RWPE2 (cell line): ENCODE measurements around the gene THSD4.

Source experiments
- ATAC-seq: fragments of 200-7000 bp; cut with Tn5 transposase; 3 replicates; pipeline ENCODE4 v1.9.1; 2021; ENCODE audit warnings: low read depth
- DNase-seq: peaks from one replicate; pipeline ENCODE4 v3.0.0-alpha.2; 2020; ENCODE audit warnings: low spot score
- H3K27ac ChIP-seq: fragments of 450-650 bp; 2 replicates; pipeline ENCODE4 v1.5.1; 2017; ENCODE audit warnings: mild to moderate bottlenecking; ENCODE audit not compliant: poor library complexity, severe bottlenecking
- H3K27me3 ChIP-seq: fragments of 250-450 bp; sonication (Bioruptor Pico); 2 replicates; pipeline ENCODE4 v1.5.1; 2021; ENCODE audit warnings: mild to moderate bottlenecking, moderate library complexity; ENCODE audit not compliant: insufficient read depth, poor library complexity, severe bottlenecking
- H3K36me3 ChIP-seq: fragments of 250-450 bp; sonication (Bioruptor Pico); 2 replicates; pipeline ENCODE4 v1.5.1; 2020; ENCODE audit warnings: low read depth, mild to moderate bottlenecking, moderate library complexity
- H3K4me1 ChIP-seq: fragments of 250-450 bp; sonication (Bioruptor Pico); 2 replicates; pipeline ENCODE4 v1.5.1; 2021; ENCODE audit warnings: mild to moderate bottlenecking, moderate library complexity; ENCODE audit not compliant: insufficient read depth, poor library complexity, severe bottlenecking
- H3K4me3 ChIP-seq: fragments of 250-450 bp; sonication (Bioruptor Pico); 2 replicates; pipeline ENCODE4 v1.5.1; 2021; ENCODE audit warnings: mild to moderate bottlenecking, moderate library complexity; ENCODE audit not compliant: severe bottlenecking
- H3K9me3 ChIP-seq: fragments of 250-450 bp; sonication (Bioruptor Pico); 2 replicates; pipeline ENCODE4 v1.5.1; 2021; ENCODE audit warnings: mild to moderate bottlenecking, moderate library complexity; ENCODE audit not compliant: severe bottlenecking
- TF ChIP-seq, protein P1 (sequence below): fragments of 450-650 bp; IDR thresholded peaks from one replicate; pipeline ENCODE4 v1.5.1; 2017; ENCODE audit warnings: mild to moderate bottlenecking, moderate library complexity; ENCODE audit not compliant: poor library complexity, severe bottlenecking

Gene THSD4

DNA sequence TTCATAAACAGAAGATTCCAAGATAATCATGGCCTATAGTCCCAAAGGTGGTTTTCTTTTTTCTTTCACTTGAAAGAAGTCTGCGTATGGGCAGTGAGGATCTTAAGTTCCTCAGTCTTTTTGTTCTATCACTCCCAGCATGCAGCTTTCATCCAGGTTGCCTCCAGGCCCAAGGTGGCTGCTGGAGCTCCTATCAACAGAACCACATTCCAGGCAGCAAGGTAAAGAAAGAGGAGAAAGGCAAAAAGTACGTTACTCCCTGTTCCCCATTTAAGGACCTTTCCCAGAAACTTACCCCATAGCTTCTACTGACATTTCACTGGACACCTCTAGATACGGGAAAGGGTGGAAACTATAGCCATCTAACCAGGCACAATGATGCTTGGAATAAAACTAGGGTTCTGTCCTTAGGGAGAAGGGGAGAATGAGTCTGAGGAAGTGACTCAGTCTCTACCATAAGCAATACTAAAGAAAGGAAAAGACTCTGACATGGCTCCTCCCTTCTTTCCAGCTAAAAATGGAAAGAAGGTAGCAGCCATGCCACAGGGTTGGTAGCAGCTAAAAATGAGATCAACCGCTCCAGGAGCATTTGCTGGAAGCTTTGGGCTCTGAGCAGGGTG, 381.2 kb downstream of the THSD4 start:
- peak; percentile 84 for ATAC-seq
- Histone ChIP-seq H3K36me3 (0 out of 2 replicates have a peak, but pooled peaks cover 3% of the 10 kb centered on the region), H3K4me1 (peaks cover 20% of the 10 kb centered on the region), H3K27me3 (no peaks in the 10 kb centered on the region), H3K9me3 (peaks cover 7% of the 10 kb centered on the region), H3K4me3 (no peak overlapping the region), H3K27ac (peak overlapping the region; percentile 39)
- DNase-seq = no peak
- TF ChIP-seq, protein P1, sequence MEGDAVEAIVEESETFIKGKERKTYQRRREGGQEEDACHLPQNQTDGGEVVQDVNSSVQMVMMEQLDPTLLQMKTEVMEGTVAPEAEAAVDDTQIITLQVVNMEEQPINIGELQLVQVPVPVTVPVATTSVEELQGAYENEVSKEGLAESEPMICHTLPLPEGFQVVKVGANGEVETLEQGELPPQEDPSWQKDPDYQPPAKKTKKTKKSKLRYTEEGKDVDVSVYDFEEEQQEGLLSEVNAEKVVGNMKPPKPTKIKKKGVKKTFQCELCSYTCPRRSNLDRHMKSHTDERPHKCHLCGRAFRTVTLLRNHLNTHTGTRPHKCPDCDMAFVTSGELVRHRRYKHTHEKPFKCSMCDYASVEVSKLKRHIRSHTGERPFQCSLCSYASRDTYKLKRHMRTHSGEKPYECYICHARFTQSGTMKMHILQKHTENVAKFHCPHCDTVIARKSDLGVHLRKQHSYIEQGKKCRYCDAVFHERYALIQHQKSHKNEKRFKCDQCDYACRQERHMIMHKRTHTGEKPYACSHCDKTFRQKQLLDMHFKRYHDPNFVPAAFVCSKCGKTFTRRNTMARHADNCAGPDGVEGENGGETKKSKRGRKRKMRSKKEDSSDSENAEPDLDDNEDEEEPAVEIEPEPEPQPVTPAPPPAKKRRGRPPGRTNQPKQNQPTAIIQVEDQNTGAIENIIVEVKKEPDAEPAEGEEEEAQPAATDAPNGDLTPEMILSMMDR = no peak

DNA sequence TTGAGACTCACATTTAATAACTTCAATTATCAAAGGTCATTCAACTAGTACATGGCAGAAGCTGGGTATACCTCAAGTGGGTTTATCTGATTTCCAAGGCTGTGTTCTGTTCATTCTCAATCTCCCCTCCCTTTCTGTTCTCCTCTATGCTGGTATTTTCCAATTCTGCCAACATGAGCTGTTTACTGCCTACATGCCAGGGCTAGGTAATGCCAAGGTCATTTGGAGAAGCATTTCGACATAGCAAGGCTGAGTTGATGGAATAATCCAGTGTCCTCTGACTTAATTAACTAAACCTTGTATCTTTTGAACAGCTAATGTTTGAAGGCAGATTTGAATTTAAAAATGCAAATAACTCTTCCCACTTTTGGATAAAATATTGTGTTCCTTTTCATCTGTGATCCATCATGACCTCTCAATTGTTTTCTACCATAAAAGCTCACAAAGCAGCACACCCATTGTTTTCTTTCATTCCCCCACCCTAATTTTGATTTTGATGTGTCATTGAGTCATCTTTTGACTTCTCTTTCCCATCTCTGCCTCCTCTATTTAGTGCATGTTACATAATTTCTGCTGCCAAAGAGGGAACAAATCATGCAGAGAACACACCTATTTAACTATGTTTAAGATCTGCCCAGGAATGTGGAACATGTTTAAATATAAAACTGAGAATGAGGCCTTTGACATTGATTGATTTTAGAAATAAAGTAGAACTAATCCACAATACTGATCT, 386.2 kb downstream of the THSD4 start:
- H3K4me1 ChIP-seq = peaks cover 18% of the 10 kb centered on the region
- no peaks in the 10 kb centered on the region for H3K27me3 ChIP-seq
- peak overlapping the region; percentile 23 for H3K27ac ChIP-seq
- H3K9me3 ChIP-seq = peaks cover 7% of the 10 kb centered on the region
- TF ChIP-seq, protein P1 = no peak
- ATAC-seq = no peak
- H3K36me3 ChIP-seq = 0 out of 2 replicates have a peak, but pooled peaks cover 3% of the 10 kb centered on the region
- H3K4me3 ChIP-seq = no peak overlapping the region
- no peak for DNase-seq

DNA sequence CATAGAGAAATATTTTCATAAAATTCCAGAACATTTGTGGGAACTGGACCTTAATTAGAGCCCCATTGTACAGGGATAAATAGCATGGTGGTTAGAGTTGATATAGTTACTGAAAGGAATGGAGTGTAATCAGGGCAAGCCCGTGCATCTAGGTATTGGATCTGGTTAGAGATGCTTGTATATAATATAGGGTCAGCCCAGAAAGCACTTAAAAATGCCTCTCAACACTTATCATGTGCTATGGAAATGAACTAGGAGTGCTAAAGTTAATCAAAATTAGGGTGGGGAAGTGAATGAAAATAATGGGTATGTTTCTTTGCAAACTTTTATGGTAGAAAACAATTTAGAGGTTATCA, 386.8 kb downstream of the THSD4 start:
- H3K36me3 ChIP-seq = 0 out of 2 replicates have a peak, but pooled peaks cover 3% of the 10 kb centered on the region
- H3K4me1 ChIP-seq = peaks cover 16% of the 10 kb centered on the region
- H3K4me3 ChIP-seq = no peak overlapping the region
- no peak for ATAC-seq
- DNase-seq = no peak
- TF ChIP-seq, protein P1 = no peak
- H3K27ac ChIP-seq = peak overlapping the region; percentile 23
- no peaks in the 10 kb centered on the region for H3K27me3 ChIP-seq
- peaks cover 7% of the 10 kb centered on the region for H3K9me3 ChIP-seq

DNA sequence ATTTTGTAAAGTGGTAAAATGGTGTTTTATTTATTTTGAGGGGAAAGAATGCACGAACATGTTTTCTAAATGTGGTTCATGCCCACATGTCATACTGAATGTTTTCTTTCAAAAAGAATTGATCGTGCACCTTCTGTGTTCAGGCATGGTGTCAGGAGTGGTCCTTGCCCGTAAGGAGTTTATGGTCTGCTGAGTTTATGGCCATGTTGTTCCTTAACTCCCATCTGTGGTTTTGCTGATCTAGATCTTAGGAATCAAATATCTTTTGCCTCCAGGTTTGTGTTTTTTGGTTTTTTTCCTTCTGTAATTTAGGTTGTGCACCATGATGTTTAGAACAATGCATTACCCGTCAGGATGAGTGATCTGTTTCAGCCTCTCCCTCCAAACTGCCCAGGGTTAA, 390.7 kb downstream of the THSD4 start:
- no peaks in the 10 kb centered on the region for H3K27me3 ChIP-seq
- no peaks in the 10 kb centered on the region for H3K9me3 ChIP-seq
- H3K4me1 ChIP-seq = peaks cover 15% of the 10 kb centered on the region
- no peak for ATAC-seq
- no peak for DNase-seq
- TF ChIP-seq, protein P1 = no peak
- no peak overlapping the region for H3K4me3 ChIP-seq
- H3K27ac ChIP-seq = no peak overlapping the region
- H3K36me3 ChIP-seq = no peaks in the 10 kb centered on the region

DNA sequence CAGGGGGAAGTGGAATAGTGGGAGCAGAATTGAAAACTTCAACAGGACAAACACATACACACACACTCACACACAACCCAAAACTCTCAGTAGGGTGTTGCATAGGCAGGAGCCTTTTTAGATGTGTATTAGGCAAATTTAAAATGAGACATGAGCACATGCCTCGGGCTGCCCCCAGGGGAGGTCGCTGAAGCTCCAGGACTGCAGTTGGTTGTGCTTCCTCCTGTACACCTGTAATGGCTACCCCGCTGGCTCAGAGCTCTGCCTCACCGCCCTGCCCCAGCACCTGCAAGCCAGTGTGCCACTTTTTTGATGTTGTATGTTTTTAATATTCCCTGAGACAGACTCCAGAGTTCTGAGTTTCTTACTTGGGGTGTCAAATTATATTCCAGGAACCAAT, 391.7 kb downstream of the THSD4 start:
- Histone ChIP-seq H3K27ac (no peak overlapping the region), H3K4me3 (no peak overlapping the region), H3K36me3 (no peaks in the 10 kb centered on the region), H3K9me3 (no peaks in the 10 kb centered on the region), H3K4me1 (peaks cover 10% of the 10 kb centered on the region), H3K27me3 (no peaks in the 10 kb centered on the region)
- DNase-seq (no peak), ATAC-seq (no peak)
- TF ChIP-seq, protein P1 = no peak
